ENCODE data around the gene TTC9B.
"Not testable (repeated sequence)": the region's sequence is repeated elsewhere in the genome, so short reads cannot be mapped to it uniquely, and the experiment has no call there.

Gene TTC9B

DNA sequence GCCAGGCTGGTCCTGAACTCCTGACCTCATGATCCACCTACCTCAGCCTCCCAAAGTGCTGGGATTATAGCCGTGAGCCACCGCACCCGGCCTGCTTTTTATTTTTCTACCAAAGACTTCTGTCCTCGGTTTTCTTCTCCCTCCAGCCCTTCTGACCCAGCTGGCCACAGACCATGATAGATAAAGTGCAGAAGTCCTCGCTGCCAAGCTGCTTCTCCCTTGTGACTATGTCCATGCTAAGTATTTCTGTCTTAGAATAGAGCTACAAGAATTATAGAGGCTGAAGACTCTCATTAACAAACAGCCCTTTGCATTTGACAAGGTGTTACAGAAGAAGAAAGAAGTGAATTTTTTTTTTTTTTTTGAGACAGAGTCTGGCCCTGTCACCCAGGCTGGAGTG lies 42.4 kb downstream of the TTC9B start:
- TF ChIP-seq, protein P1, sequence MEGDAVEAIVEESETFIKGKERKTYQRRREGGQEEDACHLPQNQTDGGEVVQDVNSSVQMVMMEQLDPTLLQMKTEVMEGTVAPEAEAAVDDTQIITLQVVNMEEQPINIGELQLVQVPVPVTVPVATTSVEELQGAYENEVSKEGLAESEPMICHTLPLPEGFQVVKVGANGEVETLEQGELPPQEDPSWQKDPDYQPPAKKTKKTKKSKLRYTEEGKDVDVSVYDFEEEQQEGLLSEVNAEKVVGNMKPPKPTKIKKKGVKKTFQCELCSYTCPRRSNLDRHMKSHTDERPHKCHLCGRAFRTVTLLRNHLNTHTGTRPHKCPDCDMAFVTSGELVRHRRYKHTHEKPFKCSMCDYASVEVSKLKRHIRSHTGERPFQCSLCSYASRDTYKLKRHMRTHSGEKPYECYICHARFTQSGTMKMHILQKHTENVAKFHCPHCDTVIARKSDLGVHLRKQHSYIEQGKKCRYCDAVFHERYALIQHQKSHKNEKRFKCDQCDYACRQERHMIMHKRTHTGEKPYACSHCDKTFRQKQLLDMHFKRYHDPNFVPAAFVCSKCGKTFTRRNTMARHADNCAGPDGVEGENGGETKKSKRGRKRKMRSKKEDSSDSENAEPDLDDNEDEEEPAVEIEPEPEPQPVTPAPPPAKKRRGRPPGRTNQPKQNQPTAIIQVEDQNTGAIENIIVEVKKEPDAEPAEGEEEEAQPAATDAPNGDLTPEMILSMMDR (IDR thresholded peaks at IDR 0.05; ENCODE audit: insufficient read depth, low read length, poor library complexity, severe bottlenecking), result no peak
- H3K27me3 ChIP-seq (replicated peaks; ENCODE audit: control insufficient read depth, insufficient read depth, low read length), result no peaks in the 10 kb centered on the region
- no peak overlapping the region for H3K4me3 ChIP-seq (replicated peaks; ENCODE audit: low read depth, low read length)
- H3K36me3 ChIP-seq (ENCODE audit: control insufficient read depth, insufficient read depth, low read length), result no peaks in the 10 kb centered on the region
- DNase-seq (ENCODE audit: extremely low read depth, insufficient read length), result no peak

DNA sequence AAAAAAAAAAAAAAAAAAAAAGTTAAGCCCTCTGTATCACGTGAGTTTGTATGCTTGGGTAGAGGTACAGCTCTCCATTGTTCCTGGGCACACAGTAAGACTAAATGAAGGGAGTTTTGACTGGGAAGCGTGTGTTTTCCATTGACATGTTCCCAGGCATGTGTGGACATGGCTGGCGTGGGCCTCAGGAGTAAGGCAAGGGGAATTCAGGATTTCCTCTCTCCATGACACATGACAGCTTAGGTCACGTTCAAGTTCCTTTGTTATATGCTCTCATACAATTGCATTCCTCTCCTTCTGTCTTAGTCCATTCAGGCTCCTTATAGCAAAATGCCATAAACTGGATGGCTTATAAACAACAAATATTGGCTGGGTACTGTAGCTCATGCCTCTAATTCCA lies 44.1 kb downstream of the TTC9B start:
- no peaks in the 10 kb centered on the region for H3K36me3 ChIP-seq (ENCODE audit: control insufficient read depth, insufficient read depth, low read length)
- TF ChIP-seq, protein P1 (IDR thresholded peaks at IDR 0.05; ENCODE audit: insufficient read depth, low read length, poor library complexity, severe bottlenecking), result no peak
- H3K4me3 ChIP-seq (replicated peaks; ENCODE audit: low read depth, low read length), result no peak overlapping the region
- DNase-seq (ENCODE audit: extremely low read depth, insufficient read length), result no peak
- H3K27me3 ChIP-seq (replicated peaks; ENCODE audit: control insufficient read depth, insufficient read depth, low read length), result no peaks in the 10 kb centered on the region

DNA sequence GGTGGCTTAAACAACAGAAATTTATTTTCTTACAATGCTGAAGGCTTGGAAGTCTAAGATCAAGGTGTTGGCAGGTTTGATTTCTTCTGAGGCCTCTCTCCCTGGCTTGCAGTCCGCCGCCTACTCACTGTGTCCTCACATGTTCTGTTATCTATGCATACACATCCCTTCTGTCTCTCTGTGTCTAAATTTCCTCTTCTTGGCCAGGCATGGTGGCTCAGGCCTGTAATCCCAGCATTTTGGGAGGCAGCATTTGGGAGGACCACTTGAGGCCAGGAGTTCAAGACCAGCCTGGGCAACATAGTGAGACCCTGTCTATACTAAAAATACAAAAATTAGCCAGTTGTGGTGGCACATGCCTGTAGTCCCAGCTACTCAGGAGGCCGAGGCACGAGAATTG lies 46.9 kb downstream of the TTC9B start:
- H3K27me3 ChIP-seq (replicated peaks; ENCODE audit: control insufficient read depth, insufficient read depth, low read length); DNase-seq (ENCODE audit: extremely low read depth, insufficient read length); H3K4me3 ChIP-seq (replicated peaks; ENCODE audit: low read depth, low read length); H3K36me3 ChIP-seq (ENCODE audit: control insufficient read depth, insufficient read depth, low read length): not testable (repeated sequence)

DNA sequence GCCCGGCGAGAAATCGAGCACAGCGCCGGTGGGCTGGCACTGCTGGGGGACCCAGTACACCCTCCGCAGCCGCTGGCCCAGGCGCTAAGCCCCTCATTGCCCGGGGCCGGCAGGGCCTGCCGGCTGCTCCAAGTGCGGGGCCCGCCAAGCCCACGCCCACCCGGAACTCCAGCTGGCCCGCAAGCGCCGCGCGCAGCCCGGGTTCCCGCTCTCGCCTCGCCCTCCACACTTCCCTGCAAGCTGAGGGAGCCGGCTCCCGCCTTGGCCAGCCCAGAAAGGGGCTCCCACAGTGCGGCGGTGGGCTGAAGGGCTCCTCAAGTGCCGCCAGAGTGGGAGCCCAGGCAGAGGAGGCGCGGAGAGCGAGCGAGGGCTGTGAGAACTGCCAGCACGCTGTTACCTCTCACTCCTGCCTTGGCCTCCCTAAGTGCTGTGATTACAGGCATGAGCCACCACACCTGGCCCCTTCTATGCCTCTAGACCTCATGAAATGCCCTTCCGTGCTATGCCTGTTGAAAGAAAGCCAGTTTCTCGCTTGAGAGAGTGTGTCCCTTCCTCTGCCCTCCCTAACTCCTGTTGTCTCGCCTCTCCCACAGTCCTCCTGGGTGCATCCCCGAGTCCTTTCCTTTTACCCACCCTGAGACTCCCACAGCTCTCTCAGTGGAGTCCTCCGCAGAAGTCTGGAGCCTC lies 47.7 kb downstream of the TTC9B start:
- not testable (repeated sequence) for H3K36me3 ChIP-seq (ENCODE audit: control insufficient read depth, insufficient read depth, low read length); H3K27me3 ChIP-seq (replicated peaks; ENCODE audit: control insufficient read depth, insufficient read depth, low read length); DNase-seq (ENCODE audit: extremely low read depth, insufficient read length); H3K4me3 ChIP-seq (replicated peaks; ENCODE audit: low read depth, low read length)

DNA sequence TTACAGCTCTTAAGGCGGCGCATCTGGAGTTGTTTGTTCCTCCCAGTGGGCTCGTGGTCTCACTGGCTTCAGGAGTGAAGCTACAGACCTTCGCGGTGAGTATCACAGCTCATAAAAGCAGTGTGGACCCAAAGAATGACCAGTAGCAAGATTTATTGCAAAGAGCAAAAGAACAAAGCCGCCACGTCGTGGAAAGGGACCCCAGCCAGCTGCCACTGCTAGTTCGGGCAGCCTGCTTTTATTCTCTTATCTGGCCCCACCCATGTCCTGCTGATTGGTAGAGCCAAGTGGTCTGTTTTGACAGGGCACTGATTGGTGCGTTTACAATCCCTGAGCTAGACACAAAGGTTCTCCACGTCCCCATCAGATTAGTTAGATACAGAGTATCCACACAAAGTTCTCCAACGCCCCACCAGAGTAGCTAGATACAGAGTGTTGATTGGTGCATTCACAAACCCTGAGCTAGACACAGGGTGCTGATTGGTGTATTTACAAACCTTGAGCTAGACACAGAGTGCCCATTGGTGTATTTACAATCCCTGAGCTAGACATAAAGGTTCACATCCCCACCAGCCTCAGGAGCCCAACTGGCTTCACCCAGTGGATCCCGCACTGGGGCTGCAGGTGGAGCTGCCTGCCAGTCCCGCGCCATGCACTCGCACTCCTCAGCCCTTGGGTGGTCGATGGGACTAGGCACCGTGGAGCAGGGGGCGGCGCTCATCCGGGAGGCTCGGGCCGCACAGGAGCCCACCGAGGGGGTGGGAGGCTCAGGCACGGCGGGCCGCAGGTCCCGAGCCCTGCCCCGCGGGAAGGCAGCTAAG lies 48.5 kb downstream of the TTC9B start:
- not testable (repeated sequence) for H3K27me3 ChIP-seq (replicated peaks; ENCODE audit: control insufficient read depth, insufficient read depth, low read length); H3K4me3 ChIP-seq (replicated peaks; ENCODE audit: low read depth, low read length); DNase-seq (ENCODE audit: extremely low read depth, insufficient read length); H3K36me3 ChIP-seq (ENCODE audit: control insufficient read depth, insufficient read depth, low read length)

Data from GM06990 (cell line).